C4-2B (cell line): ENCODE measurements around the gene ATXN1.

Experiments
- CTCF ChIP-seq: fragments of 450-650 bp; conservative IDR thresholded peaks from 2 replicates; pipeline ENCODE4 v1.5.1; 2017; ENCODE audit warnings: mild to moderate bottlenecking
- ZFX ChIP-seq: fragments of 450-650 bp; IDR thresholded peaks from 2 replicates; pipeline ENCODE4 v1.6.1; 2017

- TF ChIP-seq CTCF, result no peak
- no peak for TF ChIP-seq ZFX
Measured at GRCh38 chr6:16769131-16769985, 8.1 kb upstream of the ATXN1 start.
